H1 (cell line): ENCODE data around the gene KCNJ18. TPM values are rescaled to one million over a fixed set of nuclear protein-coding genes. Genes with fewer than 3 reads are reported as not detected.
"Not testable (repeated sequence)": the region's sequence is repeated elsewhere in the genome, so short reads cannot be mapped to it uniquely, and the experiment has no call there.

Experiments used
- CTCF ChIA-PET: fragments of 300-600 bp; sonication (Branson Sonifier 250); formaldehyde crosslinking; loops from one replicate; lab custom pipeline; 2021; ENCODE audit not compliant: partially characterized antibody; lab: Charles Lee
- POLR2A ChIA-PET: fragments of 300-600 bp; sonication (Branson Sonifier 250); formaldehyde crosslinking; loops from one replicate; lab custom pipeline; 2021; ENCODE audit warnings: inconsistent platforms; ENCODE audit not compliant: partially characterized antibody; lab: Charles Lee
- DNase-seq, 2 experiments: peaks; one replicate each; pipeline versions ENCODE4 v3.0.0 to v3.0.0-alpha.2; 2010 to 2022; ENCODE audit warnings: low spot score in 2 of 2, low read depth in 1 of 2, mixed read lengths in 1 of 2
- FAIRE-seq: peaks from 2 replicates; lab custom pipeline; 2011; peaks lifted over from hg19 to GRCh38; lab: Jason Lieb, UNC
- H2AFZ ChIP-seq: 2 replicates; pipeline ENCODE4 v1.8.1; 2012; ENCODE audit warnings: low read length, inconsistent platforms
- H2AK5ac ChIP-seq: 2 replicates; pipeline ENCODE4 v1.6.1; 2013; ENCODE audit warnings: low read depth, low read length
- H2BK120ac ChIP-seq: replicated peaks from 2 replicates; pipeline ENCODE3; 2013; ENCODE audit warnings: low read depth, low read length, inconsistent platforms
- H2BK12ac ChIP-seq: 2 replicates; pipeline ENCODE4 v1.6.1; 2013; ENCODE audit warnings: low read depth, low read length
- H2BK15ac ChIP-seq: 2 replicates; pipeline ENCODE4 v1.6.1; 2013; ENCODE audit warnings: low read length
- H2BK20ac ChIP-seq: 2 replicates; pipeline ENCODE4 v1.6.1; 2013; ENCODE audit warnings: low read length
- H2BK5ac ChIP-seq: 2 replicates; pipeline ENCODE4 v1.6.1; 2013; ENCODE audit warnings: low read depth, low read length
- H3K14ac ChIP-seq: 2 replicates; pipeline ENCODE4 v1.6.1; 2013; ENCODE audit warnings: inconsistent platforms; ENCODE audit not compliant: insufficient read length
- H3K18ac ChIP-seq: 2 replicates; pipeline ENCODE4 v1.6.1; 2013; ENCODE audit warnings: low read length; ENCODE audit errors: extremely low read depth
- H3K23ac ChIP-seq: 2 replicates; pipeline ENCODE4 v1.6.1; 2013; ENCODE audit warnings: inconsistent platforms; ENCODE audit not compliant: insufficient read length
- H3K23me2 ChIP-seq: 2 replicates; pipeline ENCODE4 v1.6.1; 2013; ENCODE audit warnings: low read depth, low read length
- H3K27ac ChIP-seq: 2 replicates; pipeline ENCODE4 v1.6.1; 2011; ENCODE audit warnings: low read depth, low read length, inconsistent platforms
- H3K27me3 ChIP-seq, 4 experiments: replicated peaks in 1 of 4; 1 replicate in 1 of 4; 2 replicates in 3 of 4; pipeline versions ENCODE4 v1.6.1 to v1.8.1; 2011 to 2013; ENCODE audit warnings: low read length in 3 of 4, mild to moderate bottlenecking in 3 of 4, inconsistent platforms in 2 of 4, mixed read lengths in 2 of 4, moderate library complexity in 1 of 4; ENCODE audit not compliant: control insufficient read depth in 3 of 4, insufficient read depth in 3 of 4; ENCODE audit errors: extremely low read depth in 1 of 4
- H3K36me3 ChIP-seq, 4 experiments: 2 replicates each; pipeline versions ENCODE4 v1.6.1 to v1.8.1; 2011 to 2013; ENCODE audit warnings: mild to moderate bottlenecking in 4 of 4, low read length in 3 of 4, moderate library complexity in 2 of 4, control low read depth in 1 of 4, inconsistent platforms in 1 of 4; ENCODE audit not compliant: insufficient read depth in 4 of 4, control insufficient read depth in 2 of 4
- H3K4ac ChIP-seq: replicated peaks from 2 replicates; pipeline ENCODE3; 2013; ENCODE audit warnings: low read length, low read depth, mixed read lengths, inconsistent platforms; ENCODE audit not compliant: insufficient read length
- H3K4me1 ChIP-seq, 4 experiments: replicated peaks in 1 of 4; 1 replicate in 1 of 4; 2 replicates in 3 of 4; pipeline versions ENCODE4 v1.6.1 to v1.8.1; 2011 to 2013; ENCODE audit warnings: low read length in 3 of 4, inconsistent platforms in 2 of 4, mixed read lengths in 1 of 4; ENCODE audit not compliant: insufficient read depth in 4 of 4, control insufficient read depth in 3 of 4
- H3K4me2 ChIP-seq, 2 experiments: 2 replicates each; pipeline versions ENCODE4 v1.6.1 to v1.8.1; 2011 to 2013; ENCODE audit warnings: low read depth in 2 of 2, low read length in 2 of 2, control low read depth in 1 of 2, inconsistent platforms in 1 of 2, mild to moderate bottlenecking in 1 of 2; ENCODE audit not compliant: insufficient read depth in 1 of 2
- H3K4me3 ChIP-seq, 4 experiments: fragments of 200-600, 300-600 bp in 1 of 4; sonication (generic), shearing (Covaris generic), sonication (Bioruptor Twin) in 1 of 4; 2 replicates each; pipeline versions ENCODE4 v1.5.1 to v1.8.1; 2011 to 2016; ENCODE audit warnings: low read length in 4 of 4, low read depth in 3 of 4, control low read depth in 2 of 4, inconsistent platforms in 2 of 4, mild to moderate bottlenecking in 2 of 4, mixed read lengths in 1 of 4, moderate library complexity in 1 of 4; ENCODE audit not compliant: insufficient read depth in 2 of 4; ENCODE audit errors: extremely low read depth in 1 of 4
- H3K56ac ChIP-seq: replicated peaks from 2 replicates; pipeline ENCODE3; 2013; ENCODE audit warnings: low read depth, mild to moderate bottlenecking, mixed read lengths, low read length, inconsistent platforms; ENCODE audit not compliant: insufficient read length
- H3K79me1 ChIP-seq: 2 replicates; pipeline ENCODE4 v1.6.1; 2013; ENCODE audit warnings: low read depth, low read length, control low read depth
- H3K79me2 ChIP-seq, 2 experiments: 2 replicates each; pipeline versions ENCODE4 v1.6.1 to v1.8.1; 2012 to 2013; ENCODE audit warnings: low read length in 2 of 2, mild to moderate bottlenecking in 2 of 2, inconsistent platforms in 1 of 2; ENCODE audit not compliant: insufficient read depth in 2 of 2, control insufficient read depth in 1 of 2
- H3K9ac ChIP-seq, 4 experiments: replicated peaks in 1 of 4; 1 replicate in 1 of 4; 2 replicates in 3 of 4; pipeline versions ENCODE4 v1.6.1 to v1.8.1; 2011 to 2013; ENCODE audit warnings: low read depth in 3 of 4, low read length in 3 of 4, control low read depth in 2 of 4, mild to moderate bottlenecking in 2 of 4, moderate library complexity in 2 of 4, inconsistent platforms in 1 of 4; ENCODE audit errors: extremely low read depth in 1 of 4
- H3K9me3 ChIP-seq, 2 experiments: 2 replicates each; pipeline versions ENCODE4 v1.6.1 to v1.8.1; 2012 to 2013; ENCODE audit warnings: mild to moderate bottlenecking in 2 of 2, moderate library complexity in 2 of 2, control low read depth in 1 of 2, inconsistent platforms in 1 of 2, low read depth in 1 of 2, low read length in 1 of 2, mixed read lengths in 1 of 2; ENCODE audit not compliant: insufficient read depth in 2 of 2
- H4K20me1 ChIP-seq, 2 experiments: replicated peaks in 1 of 2; 2 replicates each; pipeline versions ENCODE3 to v1.8.1; 2011 to 2013; ENCODE audit warnings: inconsistent platforms in 2 of 2, low read length in 2 of 2, mild to moderate bottlenecking in 1 of 2; ENCODE audit not compliant: insufficient read depth in 2 of 2, control insufficient read depth in 1 of 2
- H4K5ac ChIP-seq: 2 replicates; pipeline ENCODE4 v1.6.1; 2013; ENCODE audit warnings: low read length, low read depth, mixed read lengths, inconsistent platforms; ENCODE audit not compliant: insufficient read length
- H4K8ac ChIP-seq: 2 replicates; pipeline ENCODE4 v1.8.0; 2013; ENCODE audit warnings: mild to moderate bottlenecking, moderate library complexity, low read length, inconsistent platforms; ENCODE audit not compliant: insufficient read depth; ENCODE audit errors: extremely low read depth
- H4K91ac ChIP-seq: replicated peaks from 2 replicates; pipeline ENCODE3; 2013; ENCODE audit warnings: low read length, mixed read lengths, inconsistent platforms; ENCODE audit not compliant: insufficient read length
- EGR1 ChIP-seq: IDR thresholded peaks from 2 replicates; pipeline ENCODE4 v1.6.1; 2011; ENCODE audit warnings: low read depth, low read length, borderline replicate concordance
- EP300 ChIP-seq, 2 experiments: IDR thresholded peaks; 1 replicate in 1 of 2; 2 replicates in 1 of 2; pipeline ENCODE4 v1.6.1; 2011 to 2012; ENCODE audit warnings: low read depth in 2 of 2, low read length in 2 of 2, mild to moderate bottlenecking in 2 of 2, borderline replicate concordance in 1 of 2, inconsistent platforms in 1 of 2, moderate library complexity in 1 of 2
- KDM4A ChIP-seq: IDR thresholded peaks from one replicate; pipeline ENCODE4 v1.7.1; 2012; ENCODE audit warnings: low read depth, mild to moderate bottlenecking, moderate library complexity, low read length, inconsistent platforms; ENCODE audit not compliant: severe bottlenecking
- POLR2A ChIP-seq, 2 experiments: IDR thresholded peaks; 1 replicate in 1 of 2; 2 replicates in 1 of 2; pipeline ENCODE4 v1.6.1; 2011; ENCODE audit warnings: low read depth in 2 of 2, low read length in 2 of 2, mild to moderate bottlenecking in 2 of 2; ENCODE audit errors: control extremely low read depth in 1 of 2
- RXRA ChIP-seq: IDR thresholded peaks from 2 replicates; pipeline ENCODE4 v1.6.1; 2011; ENCODE audit warnings: low read depth, mild to moderate bottlenecking, low read length, moderate library complexity; ENCODE audit not compliant: insufficient read depth
- SIX5 ChIP-seq: IDR thresholded peaks from 2 replicates; pipeline ENCODE4 v1.6.1; 2011; ENCODE audit warnings: mild to moderate bottlenecking, low read depth, low read length
- TCF12 ChIP-seq: IDR thresholded peaks from 2 replicates; pipeline ENCODE4 v1.6.1; 2011; ENCODE audit warnings: low read depth, mild to moderate bottlenecking, low read length
- YY1 ChIP-seq: IDR thresholded peaks from 2 replicates; pipeline ENCODE4 v1.6.1; 2011; ENCODE audit warnings: low read depth, mild to moderate bottlenecking, low read length
- WGBS, 2 experiments: shearing (Covaris generic) in 1 of 2; methylation state at CpG; one replicate each; pipeline versions ENCODE4 v1.1.6 to v1.1.7; 2013 to 2015; ENCODE audit warnings: low lambda C conversion rate in 2 of 2, mixed read lengths in 2 of 2, inconsistent platforms in 1 of 2, low coverage in 1 of 2, missing lambda C conversion rate in 1 of 2; ENCODE audit not compliant: insufficient replicate concordance in 2 of 2, insufficient coverage in 1 of 2, insufficient read length in 1 of 2; ENCODE audit errors: extremely low coverage in 1 of 2, missing lambda C conversion rate in 1 of 2; 5-methylcytosine and 5-hydroxymethylcytosine counted together
- polyA plus RNA-seq, 7 experiments: library from polyadenylated mRNA; depleted of rRNA in 3 of 7; stranded (reverse) in 5 of 7; unstranded in 2 of 7; fragments of >200 nt in 5 of 7; fragments of 200-250 nt in 2 of 7; gene quantifications; 1 replicate in 5 of 7; 2 replicates in 1 of 7; 4 replicates in 1 of 7; pipeline versions ENCODE4 v1.2.1 to v1.2.3, GENCODE V29; 2011 to 2013; ENCODE audit warnings: missing spikeins in 2 of 7, mixed read lengths in 2 of 7
- total RNA-seq: library from RNA; stranded (reverse); fragmentation: NEBNext Ultra II Directional; extraction: Animal tissue kit (Norgen Biotek cat#: 25700); gene quantifications from 2 replicates; pipeline ENCODE4 v1.2.1, GENCODE V29; 2021

Gene KCNJ18
- total and polyA plus RNA-seq, 2 of the 8 experiments (the other 6 are each of a cell fraction or from before 2014, with no cell fraction given), result not detected

- no peak for TF ChIP-seq EP300 (IDR thresholded peaks at IDR 0.05; ENCODE audit: borderline replicate concordance in 1 of 2, low read depth in 2 of 2, low read length in 2 of 2)
- TF ChIP-seq YY1, result no peak
- no peak for TF ChIP-seq RXRA
- no peak for TF ChIP-seq EGR1
- TF ChIP-seq KDM4A, result no peak
- no peak for TF ChIP-seq TCF12
- TF ChIP-seq POLR2A (IDR thresholded peaks at IDR 0.05; ENCODE audit: control extremely low read depth in 1 of 2, low read depth in 2 of 2, low read length in 2 of 2), result no peak
- no peak for TF ChIP-seq SIX5
Measured at GRCh38 chr17:21711182-21711581, 18.9 kb downstream of the KCNJ18 start (continued).

DNA sequence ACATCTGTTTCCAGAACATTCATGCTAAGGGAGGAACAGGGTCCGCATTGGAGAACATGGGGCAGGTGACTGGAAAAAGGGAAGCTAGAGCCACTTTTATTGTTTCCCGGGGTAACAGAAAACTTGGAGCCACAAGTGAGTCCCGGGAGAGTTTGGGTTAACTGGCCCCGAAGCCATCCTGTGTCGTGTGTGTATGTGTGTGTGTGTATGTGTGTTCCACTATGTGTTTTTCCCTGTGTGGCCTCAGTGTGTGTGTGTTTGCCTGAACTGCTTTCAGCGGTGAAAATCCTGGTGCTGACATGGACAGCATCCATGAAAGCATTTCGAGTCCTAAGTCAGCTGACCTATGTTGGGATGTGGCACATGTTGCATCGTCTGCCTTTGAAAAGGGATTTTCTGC is 20.7 kb downstream of the KCNJ18 start:
- H4K5ac ChIP-seq, H3K36me3 ChIP-seq, DNase-seq, H3K27ac ChIP-seq, H4K8ac ChIP-seq, H2BK15ac ChIP-seq, H3K23me2 ChIP-seq, H2BK120ac ChIP-seq, H3K14ac ChIP-seq, POLR2A ChIA-PET, H3K4me3 ChIP-seq, H3K4me1 ChIP-seq, H3K56ac ChIP-seq, H2AFZ ChIP-seq, H3K79me2 ChIP-seq, H3K79me1 ChIP-seq, H2BK20ac ChIP-seq, FAIRE-seq, H2BK5ac ChIP-seq, H3K4me2 ChIP-seq, H3K27me3 ChIP-seq, H4K91ac ChIP-seq, H2BK12ac ChIP-seq, H4K20me1 ChIP-seq, H3K23ac ChIP-seq, H3K9ac ChIP-seq, H3K18ac ChIP-seq, CTCF ChIA-PET, H3K4ac ChIP-seq, H2AK5ac ChIP-seq: not testable (repeated sequence)
- peaks cover 17 to 54% of the 10 kb centered on the region in 2 experiments for H3K9me3 ChIP-seq
- 81% methylated on average over 8 of the region's 8 CpGs; no CpG with 5 or more reads in 1 of the 2 experiments for WGBS, 2 experiments
